HEK293 (cell line): ENCODE measurements around the gene UGT1A10.

Experiments
- CTCF ChIA-PET: fragments of 350-600 bp; formaldehyde crosslinking; extraction: SDS; loops from one replicate; lab custom pipeline; 2021; ENCODE audit warnings: antibody characterized with exemption; lab: Yijun Ruan, JAX
- POLR2A ChIA-PET: fragments of 300-600 bp; formaldehyde crosslinking; extraction: SDS; loops from one replicate; lab custom pipeline; 2020; ENCODE audit warnings: antibody characterized with exemption, inconsistent platforms; lab: Yijun Ruan, JAX
- H3K27ac ChIP-seq: fragments of 200-500 bp; sonication (Bioruptor generic); 2 replicates; pipeline ENCODE4 v1.5.1; 2014; ENCODE audit warnings: low read depth, low read length, control low read depth, inconsistent platforms; ENCODE audit errors: extremely low read depth
- H3K36me3 ChIP-seq, 2 experiments: fragments of 200-500 bp in 1 of 2; sonication (Bioruptor generic) in 1 of 2; 1 replicate in 1 of 2; 2 replicates in 1 of 2; pipeline ENCODE4 v1.5.1; 2014 to 2017; ENCODE audit warnings: inconsistent platforms in 2 of 2, low read length in 2 of 2; ENCODE audit not compliant: control insufficient read depth in 2 of 2, insufficient read depth in 1 of 2
- H3K4me1 ChIP-seq: fragments of 200-500 bp; sonication (Bioruptor generic); 2 replicates; pipeline ENCODE4 v1.5.1; 2014; ENCODE audit warnings: mild to moderate bottlenecking, low read length, inconsistent platforms; ENCODE audit not compliant: control insufficient read depth, insufficient read depth
- H3K4me3 ChIP-seq: 2 replicates; pipeline ENCODE4 v1.5.1; 2011; ENCODE audit warnings: low read depth, mild to moderate bottlenecking, control low read depth, low read length, moderate library complexity
- H3K9me3 ChIP-seq: fragments of 200-500 bp; sonication (Bioruptor generic); 2 replicates; pipeline ENCODE4 v1.5.1; 2014; ENCODE audit warnings: low read depth, low read length, inconsistent platforms; ENCODE audit not compliant: control insufficient read depth, insufficient read depth
- FEZF1 ChIP-seq: fragments of 450-650 bp; formaldehyde crosslinking; IDR thresholded peaks from 2 replicates; pipeline ENCODE4 v1.5.1; 2016; ENCODE audit warnings: missing biosample characterization, missing genetic modification characterization
- GLI4 ChIP-seq: fragments of 450-650 bp; formaldehyde crosslinking; IDR thresholded peaks from 2 replicates; pipeline ENCODE4 v1.5.1; 2016; ENCODE audit warnings: missing biosample characterization, missing genetic modification characterization
- HOXD13 ChIP-seq: sonication (generic); formaldehyde crosslinking; IDR thresholded peaks from 2 replicates; pipeline ENCODE4 v1.8.0; 2022; ENCODE audit warnings: missing genetic modification reagents, borderline replicate concordance
- PRDM1 ChIP-seq: fragments of 450-650 bp; formaldehyde crosslinking; IDR thresholded peaks from 2 replicates; pipeline ENCODE4; 2016; ENCODE audit warnings: missing biosample characterization, missing genetic modification characterization
- SP3 ChIP-seq: fragments of 450-650 bp; formaldehyde crosslinking; IDR thresholded peaks from 2 replicates; pipeline ENCODE4 v1.5.1; 2016; ENCODE audit warnings: missing biosample characterization, missing genetic modification characterization
- ZBTB49 ChIP-seq: fragments of 450-650 bp; formaldehyde crosslinking; IDR thresholded peaks from 2 replicates; pipeline ENCODE4 v1.5.1; 2016; ENCODE audit warnings: missing biosample characterization, missing genetic modification characterization, low read depth
- ZFP3 ChIP-seq: fragments of 450-650 bp; formaldehyde crosslinking; IDR thresholded peaks from 2 replicates; pipeline ENCODE4 v1.5.1; 2016; ENCODE audit warnings: low read depth, missing biosample characterization, missing genetic modification characterization
- ZFP69B ChIP-seq: fragments of 450-650 bp; formaldehyde crosslinking; IDR thresholded peaks from 2 replicates; pipeline ENCODE4 v1.5.1; 2016; ENCODE audit warnings: missing biosample characterization, missing genetic modification characterization
- ZNF175 ChIP-seq: fragments of 450-650 bp; formaldehyde crosslinking; IDR thresholded peaks from 2 replicates; pipeline ENCODE4 v1.5.1; 2016; ENCODE audit warnings: missing biosample characterization, missing genetic modification characterization
- ZNF184 ChIP-seq: fragments of 450-650 bp; IDR thresholded peaks from 2 replicates; pipeline ENCODE4 v1.5.1; 2018; ENCODE audit warnings: missing biosample characterization, mild to moderate bottlenecking, missing genetic modification characterization
- ZNF2 ChIP-seq: fragments of 450-650 bp; formaldehyde crosslinking; IDR thresholded peaks from 2 replicates; pipeline ENCODE4 v1.5.1; 2016; ENCODE audit warnings: missing biosample characterization, missing genetic modification characterization
- ZNF23 ChIP-seq: fragments of 450-650 bp; formaldehyde crosslinking; IDR thresholded peaks from 2 replicates; pipeline ENCODE4 v1.5.1; 2016; ENCODE audit warnings: missing biosample characterization, missing genetic modification characterization, borderline replicate concordance
- ZNF335 ChIP-seq: fragments of 450-650 bp; formaldehyde crosslinking; conservative IDR thresholded peaks from 2 replicates; pipeline ENCODE4 v1.5.1; 2016; ENCODE audit warnings: missing biosample characterization, missing genetic modification characterization
- ZNF514 ChIP-seq: fragments of 450-650 bp; formaldehyde crosslinking; IDR thresholded peaks from 2 replicates; pipeline ENCODE4 v1.5.1; 2016; ENCODE audit warnings: missing biosample characterization, missing genetic modification characterization
- ZNF776 ChIP-seq: fragments of 450-650 bp; formaldehyde crosslinking; IDR thresholded peaks from 2 replicates; pipeline ENCODE4 v1.5.0; 2017; ENCODE audit warnings: missing biosample characterization, missing genetic modification characterization, borderline replicate concordance
- TF ChIP-seq, protein P1 (sequence below): fragments of 450-650 bp; formaldehyde crosslinking; IDR thresholded peaks from 2 replicates; pipeline ENCODE4 v1.5.1; 2016; ENCODE audit warnings: missing biosample characterization, missing genetic modification characterization, borderline replicate concordance
- TF ChIP-seq, protein P2 (sequence below): fragments of 450-650 bp; formaldehyde crosslinking; IDR thresholded peaks from 2 replicates; pipeline ENCODE4 v1.5.1; 2016; ENCODE audit warnings: missing biosample characterization, missing genetic modification characterization, borderline replicate concordance

UGT1A10 gene

DNA sequence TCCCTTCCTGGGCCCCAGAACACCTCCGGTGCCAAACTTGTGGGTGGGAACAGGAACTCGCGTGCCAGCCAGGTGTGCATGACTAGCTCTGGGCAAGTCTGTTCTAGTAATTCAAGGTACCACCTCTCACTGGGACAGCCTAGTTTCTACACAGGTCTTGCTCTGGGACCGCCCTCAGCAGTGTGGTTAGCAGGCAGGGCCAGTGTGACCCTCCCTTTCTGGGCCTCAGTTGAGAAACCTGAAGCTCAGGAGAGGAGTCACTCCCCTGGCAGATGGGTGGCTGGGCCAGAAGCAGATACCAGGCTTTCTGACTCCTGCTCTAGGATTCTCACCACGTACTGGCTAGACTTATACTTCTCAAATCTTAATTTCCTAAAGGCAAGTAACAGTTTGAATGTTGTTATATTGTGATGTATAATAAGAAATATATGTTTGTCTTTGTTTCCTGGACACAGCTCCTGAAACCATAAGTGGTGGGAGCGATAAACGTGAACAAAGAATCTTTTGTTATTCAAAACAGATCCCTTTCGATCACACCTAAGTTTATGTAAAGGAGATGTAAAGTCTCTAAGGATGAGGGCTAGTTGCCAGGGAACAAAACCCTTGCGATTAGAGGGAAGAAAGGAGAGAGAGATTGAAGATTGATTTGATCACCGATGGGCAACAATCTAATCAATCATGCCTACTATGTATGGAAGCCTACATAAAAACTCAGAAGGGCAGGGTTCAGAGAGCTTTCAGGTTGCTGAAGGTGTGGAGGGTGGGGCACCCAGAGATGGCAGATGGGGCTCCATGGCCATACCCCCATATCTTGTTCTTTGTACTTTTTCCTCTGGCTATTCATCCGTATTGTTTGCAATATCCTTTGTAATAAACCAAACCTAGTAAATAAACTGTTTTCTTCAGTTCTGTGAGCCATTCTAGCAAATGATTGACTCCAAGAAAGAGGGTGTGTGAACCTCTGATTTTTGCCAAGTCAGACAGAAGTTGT, 55.5 kb downstream of the UGT1A10 start:
- ChIA-PET CTCF (interaction anchor here (1.8 kb wide), 1 partner anchor 19 kb away, joined by 5 read pairs; no protein-coding TSS in a partner anchor), POLR2A (no interaction called here)
- Histone ChIP-seq H3K9me3 (no peaks in the 10 kb centered on the region), H3K27ac (no peak overlapping the region), H3K36me3 (no peaks in the 10 kb centered on the region), H3K4me1 (no peaks in the 10 kb centered on the region), H3K4me3 (no peak overlapping the region)
- TF ChIP-seq GLI4 (tag by site-specific recombination) (no peak), HOXD13 (CRISPR knock-in tag) (no peak), ZFP3 (tag by site-specific recombination) (no peak), ZNF2 (tag by site-specific recombination) (no peak), ZFP69B (tag by site-specific recombination) (no peak), ZNF514 (tag by site-specific recombination) (no peak), FEZF1 (tag by site-specific recombination) (no peak), ZNF175 (tag by site-specific recombination) (no peak), ZNF184 (no peak), ZBTB49 (tag by site-specific recombination) (no peak), ZNF23 (tag by site-specific recombination) (no peak), ZNF776 (no peak), ZNF335 (tag by site-specific recombination) (no peak), PRDM1 (tag by site-specific recombination) (no peak), SP3 (tag by site-specific recombination) (no peak)
- TF ChIP-seq, protein P1, sequence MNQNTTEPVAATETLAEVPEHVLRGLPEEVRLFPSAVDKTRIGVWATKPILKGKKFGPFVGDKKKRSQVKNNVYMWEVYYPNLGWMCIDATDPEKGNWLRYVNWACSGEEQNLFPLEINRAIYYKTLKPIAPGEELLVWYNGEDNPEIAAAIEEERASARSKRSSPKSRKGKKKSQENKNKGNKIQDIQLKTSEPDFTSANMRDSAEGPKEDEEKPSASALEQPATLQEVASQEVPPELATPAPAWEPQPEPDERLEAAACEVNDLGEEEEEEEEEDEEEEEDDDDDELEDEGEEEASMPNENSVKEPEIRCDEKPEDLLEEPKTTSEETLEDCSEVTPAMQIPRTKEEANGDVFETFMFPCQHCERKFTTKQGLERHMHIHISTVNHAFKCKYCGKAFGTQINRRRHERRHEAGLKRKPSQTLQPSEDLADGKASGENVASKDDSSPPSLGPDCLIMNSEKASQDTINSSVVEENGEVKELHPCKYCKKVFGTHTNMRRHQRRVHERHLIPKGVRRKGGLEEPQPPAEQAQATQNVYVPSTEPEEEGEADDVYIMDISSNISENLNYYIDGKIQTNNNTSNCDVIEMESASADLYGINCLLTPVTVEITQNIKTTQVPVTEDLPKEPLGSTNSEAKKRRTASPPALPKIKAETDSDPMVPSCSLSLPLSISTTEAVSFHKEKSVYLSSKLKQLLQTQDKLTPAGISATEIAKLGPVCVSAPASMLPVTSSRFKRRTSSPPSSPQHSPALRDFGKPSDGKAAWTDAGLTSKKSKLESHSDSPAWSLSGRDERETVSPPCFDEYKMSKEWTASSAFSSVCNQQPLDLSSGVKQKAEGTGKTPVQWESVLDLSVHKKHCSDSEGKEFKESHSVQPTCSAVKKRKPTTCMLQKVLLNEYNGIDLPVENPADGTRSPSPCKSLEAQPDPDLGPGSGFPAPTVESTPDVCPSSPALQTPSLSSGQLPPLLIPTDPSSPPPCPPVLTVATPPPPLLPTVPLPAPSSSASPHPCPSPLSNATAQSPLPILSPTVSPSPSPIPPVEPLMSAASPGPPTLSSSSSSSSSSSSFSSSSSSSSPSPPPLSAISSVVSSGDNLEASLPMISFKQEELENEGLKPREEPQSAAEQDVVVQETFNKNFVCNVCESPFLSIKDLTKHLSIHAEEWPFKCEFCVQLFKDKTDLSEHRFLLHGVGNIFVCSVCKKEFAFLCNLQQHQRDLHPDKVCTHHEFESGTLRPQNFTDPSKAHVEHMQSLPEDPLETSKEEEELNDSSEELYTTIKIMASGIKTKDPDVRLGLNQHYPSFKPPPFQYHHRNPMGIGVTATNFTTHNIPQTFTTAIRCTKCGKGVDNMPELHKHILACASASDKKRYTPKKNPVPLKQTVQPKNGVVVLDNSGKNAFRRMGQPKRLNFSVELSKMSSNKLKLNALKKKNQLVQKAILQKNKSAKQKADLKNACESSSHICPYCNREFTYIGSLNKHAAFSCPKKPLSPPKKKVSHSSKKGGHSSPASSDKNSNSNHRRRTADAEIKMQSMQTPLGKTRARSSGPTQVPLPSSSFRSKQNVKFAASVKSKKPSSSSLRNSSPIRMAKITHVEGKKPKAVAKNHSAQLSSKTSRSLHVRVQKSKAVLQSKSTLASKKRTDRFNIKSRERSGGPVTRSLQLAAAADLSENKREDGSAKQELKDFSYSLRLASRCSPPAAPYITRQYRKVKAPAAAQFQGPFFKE (tag by site-specific recombination) = no peak
- TF ChIP-seq, protein P2, sequence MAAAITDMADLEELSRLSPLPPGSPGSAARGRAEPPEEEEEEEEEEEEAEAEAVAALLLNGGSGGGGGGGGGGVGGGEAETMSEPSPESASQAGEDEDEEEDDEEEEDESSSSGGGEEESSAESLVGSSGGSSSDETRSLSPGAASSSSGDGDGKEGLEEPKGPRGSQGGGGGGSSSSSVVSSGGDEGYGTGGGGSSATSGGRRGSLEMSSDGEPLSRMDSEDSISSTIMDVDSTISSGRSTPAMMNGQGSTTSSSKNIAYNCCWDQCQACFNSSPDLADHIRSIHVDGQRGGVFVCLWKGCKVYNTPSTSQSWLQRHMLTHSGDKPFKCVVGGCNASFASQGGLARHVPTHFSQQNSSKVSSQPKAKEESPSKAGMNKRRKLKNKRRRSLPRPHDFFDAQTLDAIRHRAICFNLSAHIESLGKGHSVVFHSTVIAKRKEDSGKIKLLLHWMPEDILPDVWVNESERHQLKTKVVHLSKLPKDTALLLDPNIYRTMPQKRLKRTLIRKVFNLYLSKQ (tag by site-specific recombination) = no peak
